Skeletal muscle satellite cell (primary cell): Measurements from ENCODE around the gene ARAF.
A peak's percentile ranks its signal among the peaks of the same experiment; 100 is the strongest.
"Not testable (repeated sequence)": the region's sequence is repeated elsewhere in the genome, so short reads cannot be mapped to it uniquely, and the experiment has no call there.

ENCODE experiments used
- H3K27me3 ChIP-seq: 2 replicates; pipeline ENCODE4 v1.7.0; 2013; ENCODE audit warnings: low read length; ENCODE audit not compliant: control insufficient read depth, insufficient read depth
- H3K36me3 ChIP-seq: 2 replicates; pipeline ENCODE4 v1.7.0; 2013; ENCODE audit warnings: mild to moderate bottlenecking, control low read depth, low read length; ENCODE audit not compliant: insufficient read depth
- H3K4me1 ChIP-seq: 2 replicates; pipeline ENCODE4 v1.7.0; 2013; ENCODE audit warnings: low read length; ENCODE audit not compliant: control insufficient read depth, insufficient read depth
- H3K4me2 ChIP-seq: 2 replicates; pipeline ENCODE4 v1.7.0; 2013; ENCODE audit warnings: mild to moderate bottlenecking, low read length
- H3K4me3 ChIP-seq: 2 replicates; pipeline ENCODE4 v1.7.0; 2013; ENCODE audit warnings: low read length
- H3K9ac ChIP-seq: 2 replicates; pipeline ENCODE4 v1.7.0; 2013; ENCODE audit warnings: mild to moderate bottlenecking, low read depth, low read length, moderate library complexity
- H3K9me3 ChIP-seq: replicated peaks from 2 replicates; pipeline ENCODE4 v1.7.0; 2013; ENCODE audit warnings: mild to moderate bottlenecking, control low read depth, low read length

ARAF gene

DNA sequence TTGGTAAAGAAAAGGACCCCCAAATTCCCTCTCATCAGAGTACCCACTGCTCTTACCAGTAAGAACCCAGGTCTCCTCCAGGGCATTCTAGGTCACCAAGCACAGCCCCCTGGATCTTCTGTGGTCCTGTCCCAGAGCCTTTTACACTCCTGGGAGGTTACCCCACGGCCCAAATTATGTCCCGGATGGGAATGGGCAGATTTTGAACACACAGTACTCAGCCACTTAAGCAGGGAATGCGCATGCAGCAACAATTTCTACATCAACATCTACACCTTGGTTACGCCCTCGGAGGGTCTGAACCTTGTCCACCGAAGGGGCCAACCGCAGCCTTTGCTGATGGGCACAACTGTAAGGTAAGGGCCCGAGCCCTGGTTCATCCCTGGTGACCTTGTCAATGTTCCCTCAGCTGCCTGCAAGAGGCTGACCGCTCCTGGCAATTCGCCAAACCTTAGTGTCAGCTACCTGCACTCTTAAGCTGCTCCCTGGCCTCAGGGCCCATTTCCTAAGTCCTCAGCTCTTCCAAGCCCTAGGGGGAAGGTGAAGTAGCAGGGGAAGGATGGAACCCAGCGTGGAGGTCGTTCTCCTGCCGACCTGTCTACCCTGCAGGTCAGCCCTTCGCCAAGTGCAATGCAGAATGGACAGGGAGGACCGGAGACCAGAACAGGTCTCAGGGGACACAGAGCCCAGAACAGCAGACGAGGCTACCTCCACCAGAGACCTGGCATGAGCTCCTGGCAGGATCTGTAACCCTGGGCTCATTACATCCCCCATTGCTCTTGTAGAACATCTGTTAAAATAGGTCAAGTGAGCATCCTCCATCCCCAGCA, 27.1 kb downstream of the ARAF start:
- Histone ChIP-seq H3K36me3 (peaks cover 29% of the 10 kb centered on the region), H3K4me2 (no peak overlapping the region), H3K9ac (no peak overlapping the region), H3K9me3 (no peaks in the 10 kb centered on the region), H3K27me3 (no peaks in the 10 kb centered on the region), H3K4me1 (peaks cover 19% of the 10 kb centered on the region), H3K4me3 (no peak overlapping the region)

DNA sequence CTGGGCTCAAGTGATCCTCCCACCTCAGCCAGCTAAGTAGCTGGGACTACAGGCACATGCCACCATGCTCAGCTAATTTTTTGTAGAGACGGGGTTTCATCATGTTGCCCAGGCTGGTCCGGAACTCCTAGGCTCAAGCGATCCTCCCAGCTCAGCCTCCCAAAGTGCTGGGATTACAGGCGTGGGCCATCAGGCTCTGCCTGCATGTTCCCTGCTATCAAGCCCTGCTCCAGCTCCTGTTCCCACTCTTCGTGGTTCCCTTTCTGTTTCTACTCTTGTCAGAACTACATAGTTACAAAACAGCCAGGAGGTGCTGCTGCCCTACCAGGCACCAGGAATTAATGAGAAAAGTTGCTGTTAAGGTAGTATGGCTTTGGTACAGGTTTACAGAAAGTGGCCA, 30.0 kb downstream of the ARAF start:
- Histone ChIP-seq H3K4me3 (no peak overlapping the region), H3K4me1 (peaks cover 11% of the 10 kb centered on the region), H3K36me3 (peaks cover 7% of the 10 kb centered on the region), H3K4me2 (no peak overlapping the region), H3K9ac (no peak overlapping the region), H3K27me3 (no peaks in the 10 kb centered on the region), H3K9me3 (no peaks in the 10 kb centered on the region)

DNA sequence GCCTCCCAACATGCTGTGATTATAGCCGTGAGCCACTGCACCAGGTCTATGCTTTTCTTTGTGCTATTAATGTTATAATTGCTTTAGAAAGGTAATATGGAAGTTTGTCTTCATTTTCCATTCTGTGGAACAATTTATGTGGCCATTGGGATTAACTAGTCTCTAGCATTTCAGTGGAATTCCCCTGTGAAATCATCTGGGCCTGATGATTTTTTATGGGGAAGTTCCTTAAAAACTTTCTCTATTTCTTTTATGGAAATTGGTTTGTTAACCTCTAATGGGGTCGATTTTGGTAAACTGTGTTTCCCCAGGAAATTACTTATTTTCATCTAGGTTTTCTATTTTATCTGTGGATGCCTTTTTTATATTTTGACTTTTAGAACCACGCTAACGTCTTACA, 32.5 kb downstream of the ARAF start:
- H3K9ac ChIP-seq = no peak overlapping the region
- H3K4me1 ChIP-seq = peaks cover 16% of the 10 kb centered on the region
- no peaks in the 10 kb centered on the region for H3K36me3 ChIP-seq
- H3K4me3 ChIP-seq = no peak overlapping the region
- H3K4me2 ChIP-seq = no peak overlapping the region
- no peaks in the 10 kb centered on the region for H3K27me3 ChIP-seq
- no peaks in the 10 kb centered on the region for H3K9me3 ChIP-seq

DNA sequence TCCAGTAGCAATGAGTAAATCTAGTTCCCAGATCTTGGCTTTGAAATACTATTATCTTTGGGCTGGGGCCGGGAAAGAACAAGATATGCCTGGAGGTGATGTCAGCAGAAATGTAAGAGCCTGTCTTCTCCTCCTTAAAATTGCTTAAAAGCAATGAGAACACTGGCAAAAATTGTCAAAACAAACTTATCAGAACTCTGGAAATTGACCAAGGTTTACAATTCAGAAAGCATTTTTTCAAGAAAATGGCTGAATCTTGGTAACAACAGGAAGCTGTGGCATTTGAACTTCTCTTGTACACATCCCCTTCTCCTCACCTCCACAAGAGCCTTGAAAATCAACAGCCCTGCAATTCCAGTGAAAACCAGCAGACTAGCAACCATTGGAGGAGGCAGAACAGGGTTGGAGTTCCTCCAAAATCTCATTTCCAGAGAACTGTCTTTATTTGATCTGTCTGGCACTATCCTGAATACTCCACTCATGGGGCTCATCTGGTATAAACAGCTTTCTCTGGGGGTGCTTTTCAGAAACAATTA, 34.8 kb downstream of the ARAF start:
- Histone ChIP-seq H3K4me3 (no peak overlapping the region), H3K4me2 (peak overlapping the region; percentile 2), H3K9ac (no peak overlapping the region), H3K27me3 (no peaks in the 10 kb centered on the region), H3K4me1 (peaks cover 16% of the 10 kb centered on the region), H3K9me3 (no peaks in the 10 kb centered on the region), H3K36me3 (no peaks in the 10 kb centered on the region)

DNA sequence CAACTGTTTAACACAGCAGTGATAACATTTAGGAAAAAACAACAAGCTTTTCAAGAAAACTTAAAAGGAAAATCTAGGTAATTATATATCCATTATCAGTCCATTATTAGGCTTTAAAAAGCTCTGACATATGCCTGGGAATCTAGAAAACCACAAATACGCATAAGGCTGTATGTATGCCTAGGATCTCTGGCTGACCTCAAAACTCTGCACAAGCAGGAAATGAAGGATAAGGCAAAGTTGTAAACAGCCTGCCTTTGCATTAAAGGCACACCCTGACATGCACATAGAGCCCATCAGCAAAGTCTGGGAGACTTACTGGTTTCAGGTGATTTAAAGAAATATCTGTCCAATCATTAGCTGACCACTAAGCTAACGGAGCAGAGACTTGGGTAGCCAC, 35.3 kb downstream of the ARAF start:
- Histone ChIP-seq H3K27me3 (no peaks in the 10 kb centered on the region), H3K36me3 (no peaks in the 10 kb centered on the region)

DNA sequence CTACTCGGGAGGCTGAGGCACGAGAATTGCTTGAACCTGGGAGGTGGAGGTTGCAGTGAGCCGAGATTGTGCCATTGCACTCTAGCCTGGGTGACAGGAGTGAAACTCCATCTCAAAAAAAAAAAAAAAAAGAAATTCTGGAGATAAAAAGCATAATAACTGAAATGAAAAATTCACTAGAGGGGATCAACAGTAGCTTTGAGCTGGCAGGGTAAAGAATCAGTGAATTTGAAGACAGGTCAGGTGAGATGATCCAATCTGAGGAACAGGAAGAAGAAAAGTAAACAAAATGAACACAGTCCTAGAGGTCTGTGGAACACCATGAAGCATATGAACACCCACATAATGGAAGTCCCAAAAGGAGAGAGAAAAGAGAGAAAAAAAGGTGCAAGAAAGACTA, 36.2 kb downstream of the ARAF start:
- Histone ChIP-seq H3K9ac (no peak overlapping the region), H3K4me1 (peaks cover 16% of the 10 kb centered on the region), H3K9me3 (no peaks in the 10 kb centered on the region), H3K4me2 (no peak overlapping the region), H3K4me3 (no peak overlapping the region), H3K27me3 (no peaks in the 10 kb centered on the region), H3K36me3 (no peaks in the 10 kb centered on the region)

More for the DNA sequence above, 35.3 kb downstream of the ARAF start:
- Histone ChIP-seq H3K9ac (no peak overlapping the region), H3K9me3 (no peaks in the 10 kb centered on the region), H3K4me3 (no peak overlapping the region), H3K4me2 (no peak overlapping the region), H3K4me1 (peaks cover 16% of the 10 kb centered on the region)

DNA sequence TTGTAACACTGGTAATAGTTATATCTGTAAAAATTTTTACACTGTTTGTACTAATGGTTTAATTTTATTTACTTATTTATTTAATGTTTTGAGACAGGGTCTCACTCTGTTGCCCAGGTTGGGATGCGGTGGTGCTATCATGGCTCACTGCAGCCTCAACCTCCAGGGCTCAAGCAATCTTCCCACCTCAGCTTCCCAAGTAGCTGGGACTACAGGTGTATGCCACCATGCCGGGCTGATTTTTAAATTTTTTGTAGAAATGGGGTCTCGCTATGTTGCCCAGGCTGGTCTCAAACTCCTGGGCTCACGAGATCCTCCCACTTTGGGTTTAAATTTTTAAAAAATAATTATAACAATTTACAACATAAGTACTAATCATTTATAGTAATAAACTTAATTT, 42.1 kb downstream of the ARAF start:
- H3K4me2 ChIP-seq, H3K4me1 ChIP-seq, H3K4me3 ChIP-seq, H3K9me3 ChIP-seq, H3K9ac ChIP-seq, H3K27me3 ChIP-seq, H3K36me3 ChIP-seq: not testable (repeated sequence)

DNA sequence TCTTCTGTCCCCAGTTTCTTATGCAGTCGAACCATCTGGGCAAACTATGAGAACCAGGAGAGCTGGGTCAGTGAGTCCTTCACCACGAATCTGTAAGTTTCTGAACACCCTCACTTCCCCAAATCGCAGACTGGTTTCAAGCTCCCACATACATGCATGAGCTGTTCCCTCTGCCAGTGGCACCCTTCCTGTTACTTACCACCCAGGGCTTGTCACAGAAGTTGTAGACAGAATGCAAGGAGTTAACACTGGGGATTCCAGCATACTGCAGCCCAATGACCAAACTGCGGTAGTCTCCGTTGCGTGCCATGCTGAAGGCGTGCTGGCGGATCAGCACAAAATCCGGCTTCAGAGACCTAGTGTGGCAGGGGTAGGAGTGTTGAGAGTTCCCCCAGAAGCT, 44.0 kb downstream of the ARAF start:
- H3K4me3 ChIP-seq = no peak overlapping the region
- H3K9me3 ChIP-seq = no peaks in the 10 kb centered on the region
- H3K4me2 ChIP-seq = no peak overlapping the region
- no peaks in the 10 kb centered on the region for H3K27me3 ChIP-seq
- H3K36me3 ChIP-seq = no peaks in the 10 kb centered on the region
- no peaks in the 10 kb centered on the region for H3K4me1 ChIP-seq
- H3K9ac ChIP-seq = no peak overlapping the region

DNA sequence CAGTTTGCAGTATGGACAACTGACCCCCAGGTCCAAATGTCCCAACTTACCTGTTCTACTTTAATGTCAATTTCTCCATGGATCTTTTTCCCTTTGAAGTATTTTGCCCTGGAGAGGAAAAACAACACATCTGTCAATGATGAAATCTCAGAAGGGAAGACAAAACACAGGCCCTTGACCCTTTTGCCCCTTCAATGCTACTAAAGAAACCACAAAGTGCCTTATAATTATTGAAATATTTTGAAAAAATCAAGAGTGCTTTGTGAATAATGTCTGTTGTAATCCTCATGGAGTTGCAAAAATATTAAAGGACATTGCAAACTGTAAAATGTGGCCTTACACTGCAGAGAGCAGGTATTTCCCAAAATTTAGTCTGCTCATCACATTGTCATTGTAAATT, 46.1 kb downstream of the ARAF start:
- no peak overlapping the region for H3K4me3 ChIP-seq
- no peaks in the 10 kb centered on the region for H3K4me1 ChIP-seq
- H3K4me2 ChIP-seq = no peak overlapping the region
- no peak overlapping the region for H3K9ac ChIP-seq
- H3K36me3 ChIP-seq = no peaks in the 10 kb centered on the region
- no peaks in the 10 kb centered on the region for H3K27me3 ChIP-seq
- no peaks in the 10 kb centered on the region for H3K9me3 ChIP-seq

DNA sequence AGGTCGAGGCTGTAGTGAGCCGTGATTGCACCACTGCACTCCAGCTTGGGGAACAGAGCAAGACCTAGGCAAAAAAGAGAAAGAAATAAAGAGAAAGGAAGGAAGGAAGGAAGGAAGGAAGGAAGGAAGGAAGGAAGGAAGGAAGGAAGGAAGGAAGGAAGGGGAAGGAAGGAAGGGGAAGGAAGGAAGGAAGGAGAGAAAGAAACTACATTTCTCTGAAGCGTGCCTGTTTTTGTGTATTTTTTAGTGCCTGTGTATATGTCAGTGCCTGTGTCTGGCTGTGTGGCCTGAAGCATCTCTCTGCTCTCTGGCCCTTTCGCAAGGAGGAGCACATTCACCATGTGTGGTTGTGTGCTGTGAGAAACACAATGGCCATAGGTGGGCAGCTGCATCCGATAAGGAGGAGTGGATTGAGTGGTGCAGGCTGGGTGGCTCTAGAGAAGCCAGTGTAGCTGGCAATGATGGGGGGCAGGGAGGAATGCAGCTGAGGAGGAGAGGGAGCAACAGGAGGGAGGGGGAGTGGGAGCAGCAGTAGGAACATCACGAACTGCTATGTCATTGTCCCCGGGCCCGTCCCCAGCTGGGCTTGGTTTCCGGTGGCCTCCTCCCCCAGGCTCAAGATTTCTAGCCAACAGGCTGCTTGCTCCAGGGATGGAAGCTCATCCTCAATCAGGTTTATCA, 47.3 kb downstream of the ARAF start:
- Histone ChIP-seq H3K27me3 (no peaks in the 10 kb centered on the region), H3K9ac (no peak overlapping the region), H3K4me3 (no peak overlapping the region), H3K9me3 (no peaks in the 10 kb centered on the region), H3K36me3 (no peaks in the 10 kb centered on the region), H3K4me1 (no peaks in the 10 kb centered on the region), H3K4me2 (no peak overlapping the region)

DNA sequence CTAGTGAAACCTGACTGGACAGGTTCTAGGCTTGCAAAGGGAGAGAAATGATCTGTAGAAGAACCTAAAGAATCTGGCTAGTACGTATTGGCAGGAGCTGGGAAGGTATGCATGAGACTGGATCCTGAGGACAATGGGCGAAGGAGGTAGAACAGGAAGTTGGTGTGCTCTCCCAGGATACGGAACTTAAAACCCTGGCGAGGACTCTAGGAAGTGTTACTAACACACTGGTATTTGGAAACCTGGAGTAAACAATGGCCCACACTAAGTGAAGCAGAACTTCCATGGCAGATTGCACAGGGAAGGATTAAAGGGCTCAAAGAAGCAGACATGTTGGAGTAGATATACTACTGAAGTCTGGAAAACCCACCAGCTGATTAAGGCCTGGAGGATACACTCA, 49.5 kb downstream of the ARAF start:
- Histone ChIP-seq H3K36me3 (no peaks in the 10 kb centered on the region), H3K4me1 (no peaks in the 10 kb centered on the region), H3K27me3 (peaks cover 6% of the 10 kb centered on the region), H3K9me3 (no peaks in the 10 kb centered on the region), H3K4me2 (no peak overlapping the region), H3K4me3 (no peak overlapping the region), H3K9ac (no peak overlapping the region)

DNA sequence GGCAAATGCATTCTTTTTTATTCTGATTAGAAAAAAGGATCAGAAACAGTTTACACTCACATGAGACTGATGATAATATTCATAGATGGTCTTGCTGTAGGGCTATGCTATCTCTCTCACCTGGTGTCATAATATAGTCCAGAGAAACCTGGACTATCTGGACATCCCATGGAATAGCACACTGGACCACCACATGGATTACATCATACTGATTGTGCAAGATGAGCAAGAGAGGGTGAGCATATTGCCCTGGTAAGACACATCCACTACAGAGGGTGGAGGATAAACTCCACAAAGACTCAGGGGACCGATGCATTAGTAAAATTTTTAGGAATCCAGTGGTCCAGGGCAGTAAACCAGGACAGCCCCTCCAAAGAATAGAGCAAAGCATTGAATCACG, 50.5 kb downstream of the ARAF start:
- no peaks in the 10 kb centered on the region for H3K4me1 ChIP-seq
- no peak overlapping the region for H3K4me2 ChIP-seq
- no peak overlapping the region for H3K9ac ChIP-seq
- H3K36me3 ChIP-seq = no peaks in the 10 kb centered on the region
- peaks cover 6% of the 10 kb centered on the region for H3K27me3 ChIP-seq
- H3K4me3 ChIP-seq = no peak overlapping the region
- no peaks in the 10 kb centered on the region for H3K9me3 ChIP-seq
